Lung (tissue), 12 donors: ENCODE results near the gene EZR. TPM values are rescaled to one million over a fixed set of nuclear protein-coding genes. Genes with fewer than 3 reads are reported as not detected.

ENCODE experiments used
- ATAC-seq: fragments of 200-7000 bp; cut with Tn5 transposase; one replicate; pipeline ENCODE4 v1.9.1; 2020; ENCODE audit warnings: moderate number of reproducible peaks; ENCODE audit not compliant: insufficient read depth, low FRiP score
- DNase-seq, 3 donors: peaks; one replicate each; pipeline ENCODE4 v3.0.0-alpha.2; 2013 to 2017
- H3K27ac ChIP-seq, 2 donors: one replicate each; pipeline ENCODE4 v1.5.1; 2013; ENCODE audit warnings: mild to moderate bottlenecking in 2 of 2, moderate library complexity in 2 of 2, control low read depth in 1 of 2, inconsistent platforms in 1 of 2, low read depth in 1 of 2, low read length in 1 of 2
- H3K27me3 ChIP-seq, 3 donors: one replicate each; pipeline ENCODE4 v1.5.1; 2013; ENCODE audit warnings: low read length in 2 of 3; ENCODE audit not compliant: control insufficient read depth in 3 of 3, insufficient read depth in 3 of 3
- H3K36me3 ChIP-seq, 4 donors: one replicate each; pipeline ENCODE4 v1.5.1; 2013; ENCODE audit warnings: low read length in 4 of 4, mild to moderate bottlenecking in 1 of 4, moderate library complexity in 1 of 4; ENCODE audit not compliant: control insufficient read depth in 4 of 4, insufficient read depth in 4 of 4
- H3K4me1 ChIP-seq, 5 donors: one replicate each; pipeline ENCODE4 v1.5.1; 2013; ENCODE audit warnings: low read length in 5 of 5, mild to moderate bottlenecking in 2 of 5, moderate library complexity in 1 of 5; ENCODE audit not compliant: control insufficient read depth in 5 of 5, insufficient read depth in 5 of 5
- H3K4me3 ChIP-seq: one replicate; pipeline ENCODE4 v1.5.1; 2013; ENCODE audit warnings: mild to moderate bottlenecking, control low read depth, moderate library complexity
- H3K9ac ChIP-seq, 2 donors: one replicate each; pipeline ENCODE4 v1.5.1; 2013; ENCODE audit warnings: low read length in 2 of 2, control low read depth in 1 of 2; ENCODE audit not compliant: insufficient read depth in 1 of 2
- H3K9me3 ChIP-seq, 4 donors: one replicate each; pipeline ENCODE4 v1.5.1; 2013; ENCODE audit warnings: low read length in 3 of 4, mild to moderate bottlenecking in 1 of 4, moderate library complexity in 1 of 4; ENCODE audit not compliant: control insufficient read depth in 4 of 4, insufficient read depth in 3 of 4
- WGBS, 2 donors: extraction: QIAGEN DNeasy Blood & Tissue Kit; methylation state at CpG; one replicate each; pipeline ENCODE4 v1.1.7; 2013; 5-methylcytosine and 5-hydroxymethylcytosine counted together
- polyA plus RNA-seq, 2 donors: library from polyadenylated mRNA; stranded (reverse); fragments of 200-250 nt; gene quantifications; one replicate each; pipeline ENCODE4 v1.2.1, GENCODE V29; 2013
- total RNA-seq, 2 donors: library from RNA; depleted of rRNA in 1 of 2; stranded (reverse); fragments of >200 nt in 1 of 2; gene quantifications; one replicate each; pipeline ENCODE4 v1.2.1, GENCODE V29; 2014 to 2021
- TF ChIP-seq, protein P1 (sequence below): IDR thresholded peaks from 2 replicates; pipeline ENCODE4 v1.5.1; 2012; ENCODE audit warnings: mild to moderate bottlenecking; ENCODE audit errors: control extremely low read depth, extremely low read depth
- donor health status: control.
- donor health status: control.
- donor health status: Bipolar disorder and iron deficiency.
- donor health status: healthy.
- donor health status: DM: yes; HTN: yes; CAD: no.

The EZR gene
- total and polyA plus RNA-seq, 4 donors = 168 to 452 (median 198) TPM

DNA sequence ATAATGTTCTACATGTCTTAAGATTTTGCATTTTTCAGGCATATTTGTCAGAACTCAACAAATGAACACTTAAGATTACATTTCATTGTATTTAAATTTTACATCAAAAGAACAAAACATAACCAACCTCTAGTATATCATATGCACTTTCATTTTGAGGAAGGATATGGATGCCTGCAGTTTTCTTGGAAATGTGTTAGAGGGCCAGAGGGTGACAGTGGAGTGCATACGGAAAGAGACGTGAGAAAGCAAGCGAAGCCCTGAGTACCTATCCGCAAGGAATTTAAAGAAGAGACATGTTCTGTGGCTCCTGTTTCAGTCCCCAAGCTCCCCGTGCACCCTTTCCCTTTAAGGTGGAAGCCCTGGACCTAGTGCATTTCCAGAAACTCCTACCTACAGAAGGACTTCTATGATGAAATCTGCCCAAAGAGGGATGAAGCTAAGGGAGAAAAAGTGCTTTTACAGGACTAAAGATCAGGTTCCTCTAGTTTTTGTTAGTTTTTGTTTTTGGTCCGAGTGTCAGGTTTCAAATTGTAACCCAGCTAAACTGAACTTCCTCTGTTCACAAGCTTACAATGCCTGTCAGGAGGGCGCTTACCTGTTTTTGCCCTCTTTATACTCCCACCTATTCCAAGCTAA, 38.8 kb downstream of the EZR start:
- Histone ChIP-seq H3K9ac (no peak overlapping the region), H3K27me3 (no peaks in the 10 kb centered on the region), H3K4me3 (no peak overlapping the region), H3K36me3 (peaks cover 55 to 69% (median 58%) of the 10 kb centered on the region in 4 donors), H3K4me1 (peaks cover 0 to 4% (median 0%) of the 10 kb centered on the region in 5 donors), H3K9me3 (peaks cover 0 to 1% (median 0%) of the 10 kb centered on the region in 4 donors), H3K27ac (peak overlapping the region in 1 of 2 donors; percentile 41)
- DNase-seq (peak in 2 of 3 donors; percentile 43 to 60), ATAC-seq (no peak)
- TF ChIP-seq, protein P1, sequence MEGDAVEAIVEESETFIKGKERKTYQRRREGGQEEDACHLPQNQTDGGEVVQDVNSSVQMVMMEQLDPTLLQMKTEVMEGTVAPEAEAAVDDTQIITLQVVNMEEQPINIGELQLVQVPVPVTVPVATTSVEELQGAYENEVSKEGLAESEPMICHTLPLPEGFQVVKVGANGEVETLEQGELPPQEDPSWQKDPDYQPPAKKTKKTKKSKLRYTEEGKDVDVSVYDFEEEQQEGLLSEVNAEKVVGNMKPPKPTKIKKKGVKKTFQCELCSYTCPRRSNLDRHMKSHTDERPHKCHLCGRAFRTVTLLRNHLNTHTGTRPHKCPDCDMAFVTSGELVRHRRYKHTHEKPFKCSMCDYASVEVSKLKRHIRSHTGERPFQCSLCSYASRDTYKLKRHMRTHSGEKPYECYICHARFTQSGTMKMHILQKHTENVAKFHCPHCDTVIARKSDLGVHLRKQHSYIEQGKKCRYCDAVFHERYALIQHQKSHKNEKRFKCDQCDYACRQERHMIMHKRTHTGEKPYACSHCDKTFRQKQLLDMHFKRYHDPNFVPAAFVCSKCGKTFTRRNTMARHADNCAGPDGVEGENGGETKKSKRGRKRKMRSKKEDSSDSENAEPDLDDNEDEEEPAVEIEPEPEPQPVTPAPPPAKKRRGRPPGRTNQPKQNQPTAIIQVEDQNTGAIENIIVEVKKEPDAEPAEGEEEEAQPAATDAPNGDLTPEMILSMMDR = no peak
- WGBS, 2 donors = 87 to 88% methylated on average over 7 of the region's 7 CpGs

DNA sequence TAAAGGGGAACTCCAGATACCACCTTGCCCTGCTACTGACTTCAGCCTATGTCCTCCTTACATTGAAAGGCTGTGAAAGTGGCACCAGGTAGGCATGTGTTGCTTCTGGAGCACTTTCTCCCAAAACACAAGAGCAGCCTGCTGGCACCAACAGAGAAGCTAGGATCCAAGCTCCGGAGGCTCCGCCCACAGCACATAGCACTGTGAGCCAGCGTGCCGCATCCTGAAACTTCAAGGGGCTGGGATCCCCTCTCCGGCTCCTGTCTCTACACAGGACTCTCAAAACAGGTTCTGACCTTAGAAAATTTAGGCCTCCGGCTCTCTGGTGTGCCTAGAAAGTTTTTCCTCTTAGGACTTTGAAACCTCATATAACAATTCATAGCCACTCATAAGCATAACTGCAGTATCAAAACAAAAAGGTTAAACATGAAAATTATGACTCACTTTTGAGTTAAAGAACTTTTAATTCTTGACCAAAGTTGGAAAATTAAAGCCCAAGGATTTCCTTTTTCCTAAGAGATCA, 41.1 kb downstream of the EZR start:
- Histone ChIP-seq H3K4me3 (no peak overlapping the region), H3K9me3 (peaks cover 0 to 1% (median 0%) of the 10 kb centered on the region in 4 donors), H3K36me3 (peaks cover 43 to 51% (median 47%) of the 10 kb centered on the region in 4 donors), H3K27ac (no peak overlapping the region), H3K27me3 (no peaks in the 10 kb centered on the region), H3K9ac (no peak overlapping the region), H3K4me1 (peaks cover 0 to 4% (median 0%) of the 10 kb centered on the region in 5 donors)
- TF ChIP-seq, protein P1 = no peak
- no peak for DNase-seq
- ATAC-seq = no peak
- 98 to 99% methylated on average over 6 of the region's 6 CpGs for WGBS, 2 donors

DNA sequence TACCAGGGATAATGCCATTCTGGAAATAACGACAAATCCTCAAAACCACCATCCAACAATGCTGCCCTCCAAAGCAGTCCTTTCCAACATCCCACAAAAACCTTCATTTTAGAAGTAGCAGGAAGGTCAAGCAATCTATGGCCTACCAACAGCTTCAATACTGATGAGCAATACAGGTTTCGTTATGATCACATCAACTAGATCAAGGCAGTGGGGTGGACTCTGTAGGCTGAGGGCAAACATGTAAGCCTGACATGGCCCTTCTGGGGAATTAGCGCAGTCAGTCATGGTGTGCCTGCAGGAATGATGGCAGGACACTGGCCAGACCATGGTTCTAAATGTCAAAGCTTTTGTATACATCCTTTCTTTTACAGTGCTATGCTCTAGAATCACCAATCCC, 41.7 kb downstream of the EZR start:
- ATAC-seq = no peak
- H3K9me3 ChIP-seq = no peaks in the 10 kb centered on the region
- H3K4me1 ChIP-seq = peaks cover 0 to 4% (median 0%) of the 10 kb centered on the region in 5 donors
- H3K27ac ChIP-seq = no peak overlapping the region
- H3K36me3 ChIP-seq = peaks cover 42 to 48% (median 45%) of the 10 kb centered on the region in 4 donors
- 97 to 99% methylated on average over 3 of the region's 3 CpGs for WGBS, 2 donors
- no peak for DNase-seq
- TF ChIP-seq, protein P1 = no peak
- no peaks in the 10 kb centered on the region for H3K27me3 ChIP-seq
- H3K9ac ChIP-seq = no peak overlapping the region
- H3K4me3 ChIP-seq = no peak overlapping the region
